Epidermal melanocyte (primary cell): ENCODE data around the gene DBNDD1.
"Not testable (repeated sequence)": the region's sequence is repeated elsewhere in the genome, so short reads cannot be mapped to it uniquely, and the experiment has no call there.

Experiments used
- DNase-seq: peaks from one replicate; pipeline ENCODE4 v3.0.0; 2011; ENCODE audit warnings: low spot score; ENCODE audit not compliant: insufficient read length

Gene DBNDD1

DNA sequence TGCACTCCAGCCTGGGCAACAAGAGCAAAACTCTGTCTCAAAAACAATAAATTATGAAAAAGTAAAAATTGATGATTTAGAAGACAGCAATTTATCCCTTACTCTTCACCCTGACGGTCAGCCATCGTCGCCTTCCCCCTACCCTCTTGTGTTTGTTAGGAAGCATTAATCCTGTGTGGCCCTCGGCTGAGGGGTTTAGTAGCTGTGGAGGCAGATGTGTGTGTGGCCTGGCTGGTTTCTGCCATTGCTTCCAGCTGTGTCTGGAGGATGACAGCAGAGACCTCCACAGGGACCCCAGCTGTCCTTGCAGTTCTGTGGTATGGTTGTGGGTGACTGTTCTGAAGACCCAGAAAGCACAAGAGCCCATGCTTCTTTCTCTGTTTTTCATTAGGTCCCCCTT is 25.9 kb downstream of the DBNDD1 start:
- DNase-seq, result no peak

DNA sequence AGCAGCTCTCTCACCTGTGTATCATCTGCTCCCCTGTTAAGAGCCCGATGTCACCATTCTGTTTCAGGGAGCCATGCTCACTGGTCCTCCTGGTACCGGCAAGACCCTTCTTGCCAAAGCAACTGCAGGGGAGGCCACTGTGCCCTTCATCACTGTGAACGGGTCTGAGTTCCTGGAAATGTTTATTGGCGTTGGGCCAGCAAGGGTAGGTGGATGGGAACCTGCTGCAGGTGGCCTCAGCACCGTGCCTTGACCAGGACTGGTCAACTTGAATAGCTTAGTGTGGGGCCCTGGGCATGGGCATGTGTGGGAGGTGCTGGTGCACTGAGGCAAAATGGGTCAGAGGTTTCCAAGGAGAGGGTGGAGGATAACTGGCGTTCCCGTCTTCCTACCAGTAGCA is 28.5 kb downstream of the DBNDD1 start:
- no peak for DNase-seq

DNA sequence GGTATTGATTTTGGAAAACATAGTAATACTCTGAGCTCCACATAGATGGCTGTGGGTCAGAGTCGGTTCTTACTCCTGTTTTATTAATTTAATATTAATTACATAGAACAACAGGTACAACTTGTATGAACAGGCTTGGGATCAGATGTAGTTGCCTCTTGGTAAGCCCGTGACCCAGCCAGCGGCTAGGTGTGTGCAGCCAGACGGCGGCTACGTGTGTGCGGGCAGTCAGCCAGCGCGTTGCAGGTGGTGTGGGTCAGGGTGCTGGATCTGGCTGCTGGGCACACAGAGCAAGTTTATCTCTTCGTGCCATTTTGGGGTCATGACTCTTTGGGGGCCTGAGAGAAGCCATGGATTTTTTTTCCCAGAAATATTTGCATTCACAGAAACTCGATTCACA is 30.3 kb downstream of the DBNDD1 start:
- DNase-seq, result no peak

GRCh38 chr16:89987169-89987568 is 32.1 kb downstream of the DBNDD1 start:
- no peak for DNase-seq

- DNase-seq, result no peak
These were observed 32.7 kb downstream of the DBNDD1 start for GRCh38 chr16:89986600-89986999.

- no peak for DNase-seq
These were observed 34.0 kb downstream of the DBNDD1 start for GRCh38 chr16:89985219-89985618.

- no peak for DNase-seq
These were observed 35.0 kb downstream of the DBNDD1 start for GRCh38 chr16:89984216-89984615.

DNA sequence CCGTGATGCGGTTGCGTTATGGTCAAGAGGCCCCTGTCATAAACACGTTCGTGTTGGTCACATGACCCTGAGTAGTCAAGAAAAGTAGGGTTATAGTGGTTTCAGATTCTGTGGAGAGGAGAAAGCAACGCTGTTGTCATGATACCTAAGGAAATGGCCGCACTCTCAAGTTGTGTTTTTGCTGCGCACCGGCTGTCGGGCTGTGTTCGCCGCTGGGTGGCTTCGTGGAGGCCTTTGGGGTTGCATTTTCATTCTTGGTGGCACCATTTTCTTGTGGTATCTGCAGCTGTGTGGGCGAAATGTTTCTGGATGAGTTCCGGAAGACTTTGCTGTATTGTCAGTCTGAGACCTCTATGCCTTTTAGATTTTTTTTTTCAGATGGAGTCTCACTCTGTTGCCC is 35.7 kb downstream of the DBNDD1 start:
- no peak for DNase-seq

DNA sequence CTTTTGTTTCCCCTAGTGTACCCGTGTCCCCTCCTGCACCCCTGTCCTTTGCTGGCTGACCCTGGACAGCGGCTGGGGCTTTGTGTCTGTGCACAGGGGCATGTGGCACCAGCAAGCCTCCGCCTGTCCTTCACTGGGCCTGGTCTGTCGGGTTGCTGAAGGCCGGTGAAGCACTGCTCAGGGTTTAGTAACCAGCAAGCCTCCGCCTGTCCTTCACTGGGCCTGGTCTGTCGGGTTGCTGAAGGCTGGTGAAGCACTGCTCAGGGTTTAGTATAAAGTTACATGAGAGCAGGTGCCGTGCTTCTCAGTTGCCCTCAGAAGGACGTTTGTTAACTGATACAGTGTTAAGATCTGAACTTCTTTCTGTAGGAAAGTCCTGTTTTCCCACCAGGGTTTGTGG is 36.9 kb downstream of the DBNDD1 start:
- DNase-seq, result no peak

- DNase-seq, result peak; percentile 86
These were observed 37.8 kb downstream of the DBNDD1 start for GRCh38 chr16:89981414-89981813.

GRCh38 chr16:89974870-89975269 is 44.4 kb downstream of the DBNDD1 start:
- DNase-seq, result no peak

GRCh38 chr16:89973654-89974335 is 45.5 kb downstream of the DBNDD1 start:
- DNase-seq, result no peak

- DNase-seq, result no peak
These were observed 46.0 kb downstream of the DBNDD1 start for GRCh38 chr16:89973235-89973634.

DNA sequence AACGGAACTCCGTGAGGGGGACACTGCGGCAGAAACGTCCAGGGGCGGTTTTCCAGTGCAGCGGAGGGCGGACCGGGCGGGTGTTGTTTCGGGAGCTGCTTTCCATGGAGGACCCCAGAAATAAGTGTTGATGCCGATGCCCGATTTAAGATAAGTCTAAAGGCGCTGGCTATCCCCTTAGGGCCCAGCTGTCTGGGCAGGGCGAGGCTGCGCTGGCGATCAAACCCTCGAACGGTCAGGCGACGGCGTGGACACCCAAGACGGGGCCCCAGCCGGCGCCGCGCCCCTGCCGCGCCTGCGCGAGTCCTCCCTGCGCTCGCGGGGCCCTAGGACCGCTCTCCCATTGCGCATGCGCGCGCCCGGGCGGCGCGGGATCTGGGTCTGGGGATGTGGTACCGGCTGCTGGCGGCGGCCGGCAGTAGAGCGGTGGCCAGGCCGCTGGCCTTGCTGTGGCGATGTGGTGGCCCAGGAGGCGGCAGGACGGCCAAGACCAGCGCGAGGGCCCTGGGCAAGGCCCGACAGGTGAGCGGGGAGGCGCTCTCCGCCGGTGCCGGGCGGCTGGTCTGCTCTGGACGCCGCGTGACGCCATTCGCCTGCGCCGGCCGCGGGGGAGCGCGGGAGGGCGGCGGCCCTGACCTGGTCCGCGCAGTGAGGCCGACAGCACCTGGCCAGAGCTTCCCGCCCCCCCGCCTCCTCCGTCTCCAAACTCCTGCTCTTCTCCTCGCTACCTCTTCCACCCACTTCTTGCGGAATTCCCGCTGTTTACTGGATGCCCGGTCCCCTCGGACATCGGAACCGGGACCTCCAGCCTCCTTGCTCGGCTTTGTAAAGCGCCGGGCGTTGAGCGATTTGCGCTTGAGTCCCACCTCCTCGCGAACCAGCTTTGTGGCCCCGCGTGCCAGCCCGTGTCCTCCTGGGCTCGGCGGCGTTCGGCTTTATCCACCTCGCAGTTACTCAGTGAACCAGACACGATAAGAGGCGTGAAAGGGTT is 46.7 kb downstream of the DBNDD1 start:
- DNase-seq, result peak; percentile 100

GRCh38 chr16:89971495-89972243 is 47.6 kb downstream of the DBNDD1 start:
- no peak for DNase-seq

- DNase-seq, result no peak
These were observed 49.4 kb downstream of the DBNDD1 start for GRCh38 chr16:89969741-89970410.

- not testable (repeated sequence) for DNase-seq
These were observed 51.2 kb downstream of the DBNDD1 start for GRCh38 chr16:89968074-89968473.

- not testable (repeated sequence) for DNase-seq
These were observed 51.8 kb downstream of the DBNDD1 start for GRCh38 chr16:89967436-89967835.

- DNase-seq, result no peak
These were observed 52.5 kb downstream of the DBNDD1 start for GRCh38 chr16:89966756-89967155.

GRCh38 chr16:89965447-89966225 is 53.6 kb downstream of the DBNDD1 start:
- peak; percentile 12 for DNase-seq
